ENCODE data around the gene ITGB4.

- TF ChIP-seq CTCF (IDR thresholded peaks at IDR 0.05) (no peak), POLR2A (IDR thresholded peaks at IDR 0.05) (no peak)
Measured at GRCh38 chr17:75679706-75680211, 41.5 kb upstream of the ITGB4 start.
